Cerebellar nuclear complex (tissue), 1 donor: ENCODE data around the gene CYP2A7.
"Not testable (repeated sequence)": the region's sequence is repeated elsewhere in the genome, so short reads cannot be mapped to it uniquely, and the experiment has no call there.

Experiments used
- DNase-seq, 2 experiments: peaks; one replicate each; lab custom pipeline; 2025; lab: John Stamatoyannopoulos, UW

Gene CYP2A7

GRCh38 chr19:40899964-40900363 is 17.9 kb upstream of the CYP2A7 start:
- not testable (repeated sequence) for DNase-seq

DNA sequence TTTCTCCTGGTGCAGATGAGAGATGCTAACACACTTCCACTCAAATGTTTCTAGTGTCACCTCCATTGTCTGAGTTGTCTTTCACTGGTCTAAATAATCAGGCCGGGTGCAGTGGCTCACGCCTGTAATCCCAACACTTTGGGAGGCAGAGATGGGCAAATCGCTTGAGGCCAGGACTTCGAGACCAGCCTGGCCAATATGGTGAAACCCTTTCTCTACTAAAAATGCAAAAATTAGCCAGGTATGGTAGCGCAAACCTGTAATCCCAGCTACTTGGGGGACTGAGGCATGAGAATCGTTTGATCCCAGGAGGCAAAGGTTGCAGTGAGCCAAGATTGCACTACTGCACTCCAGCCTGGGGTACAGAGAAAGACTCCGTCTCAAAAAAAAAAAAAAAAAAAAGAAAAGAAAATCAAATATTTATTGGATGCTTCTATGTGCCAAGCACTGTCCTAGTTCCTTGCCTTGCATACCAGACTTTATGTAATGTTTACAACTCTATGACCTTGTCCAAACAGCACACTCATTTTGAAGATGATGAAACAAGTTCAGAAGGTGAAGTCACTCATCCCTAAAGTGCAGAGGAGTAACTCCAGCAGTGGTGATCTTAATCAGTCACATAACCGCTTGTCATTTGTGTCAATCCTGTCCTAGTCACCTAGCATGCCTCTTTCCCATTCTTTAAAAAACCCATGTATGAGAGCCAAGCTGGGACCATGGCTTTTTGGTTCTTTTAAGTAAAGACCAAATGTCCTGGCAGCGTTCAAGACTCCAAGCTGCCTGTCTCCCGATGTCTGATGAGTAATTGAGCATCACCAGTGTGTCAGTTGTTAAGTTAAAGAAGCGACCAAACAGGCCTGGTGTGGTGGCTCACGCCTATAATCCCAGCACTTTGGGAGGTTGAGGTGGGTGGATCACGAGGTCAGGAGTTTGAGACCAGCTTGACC is 15.1 kb upstream of the CYP2A7 start:
- DNase-seq: not testable (repeated sequence)

DNA sequence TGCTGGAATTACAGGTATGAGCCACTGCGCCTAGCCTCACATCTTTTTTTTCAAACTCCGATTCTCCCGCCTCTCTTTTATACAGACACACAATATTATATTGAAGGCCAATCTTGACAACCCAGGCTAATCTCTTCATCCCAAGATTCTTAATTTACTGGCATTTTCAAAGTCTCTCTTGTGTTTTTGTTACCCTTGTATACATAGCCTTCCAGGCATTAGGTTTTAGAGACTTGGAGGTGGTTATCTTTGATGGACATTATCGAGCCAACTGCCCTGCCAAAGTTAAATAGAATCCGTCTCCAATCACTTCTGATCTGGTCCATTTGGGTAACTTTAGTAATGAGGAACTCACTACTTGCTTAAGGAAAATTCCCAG is 14.4 kb upstream of the CYP2A7 start:
- no peak for DNase-seq

DNA sequence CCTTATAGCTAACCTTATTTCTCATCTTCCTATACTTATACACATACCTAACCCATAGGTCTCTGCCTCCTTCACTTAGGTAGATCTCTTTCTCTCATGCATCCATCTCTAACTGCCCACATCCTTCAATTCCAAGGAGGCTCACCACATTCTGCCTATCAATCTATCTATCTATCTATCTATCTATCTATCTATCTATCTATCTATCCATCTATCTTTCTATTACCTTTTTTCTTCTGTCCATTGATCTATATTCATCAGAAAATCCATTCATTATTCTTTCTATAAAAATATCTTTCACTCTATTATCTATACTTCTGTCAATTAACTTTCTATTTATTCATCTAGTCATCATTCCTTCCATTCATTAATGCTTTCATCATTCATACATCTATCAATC is 11.1 kb upstream of the CYP2A7 start:
- no peak for DNase-seq

- no peak for DNase-seq
Measured at GRCh38 chr19:40889366-40889765, 7.3 kb upstream of the CYP2A7 start.

GRCh38 chr19:40888191-40888590 is 6.2 kb upstream of the CYP2A7 start:
- DNase-seq: no peak

GRCh38 chr19:40884187-40884931 is 2.3 kb upstream of the CYP2A7 start:
- not testable (repeated sequence) for DNase-seq

- not testable (repeated sequence) for DNase-seq
Measured at GRCh38 chr19:40879349-40879748, 2.7 kb downstream of the CYP2A7 start.

- not testable (repeated sequence) for DNase-seq
Measured at GRCh38 chr19:40875526-40875951, 6.5 kb downstream of the CYP2A7 start.

- not testable (repeated sequence) for DNase-seq
Measured at GRCh38 chr19:40874874-40875273, 7.2 kb downstream of the CYP2A7 start.

GRCh38 chr19:40873873-40874272 is 8.2 kb downstream of the CYP2A7 start:
- DNase-seq: not testable (repeated sequence)

GRCh38 chr19:40872209-40872608 is 9.8 kb downstream of the CYP2A7 start:
- no peak for DNase-seq

DNA sequence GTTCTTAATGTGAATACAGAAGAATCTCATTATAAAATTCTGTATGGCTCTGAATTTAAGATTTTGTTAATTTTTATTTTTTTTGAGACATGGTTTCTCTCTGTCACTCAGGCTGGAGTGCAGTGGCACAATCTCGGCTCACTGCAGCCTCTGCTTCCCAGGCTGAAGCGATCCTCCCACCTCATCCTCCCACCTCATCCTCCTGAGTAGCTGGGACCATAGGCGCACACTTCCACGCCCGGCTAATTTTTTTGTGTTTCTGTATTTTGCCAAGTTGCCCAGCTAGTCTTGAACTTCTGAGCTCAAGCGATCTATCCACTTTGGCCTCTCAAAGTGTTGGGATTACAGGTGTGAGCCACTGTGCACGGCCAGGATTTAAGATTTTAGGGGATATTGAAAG is 14.3 kb downstream of the CYP2A7 start:
- DNase-seq: no peak

DNA sequence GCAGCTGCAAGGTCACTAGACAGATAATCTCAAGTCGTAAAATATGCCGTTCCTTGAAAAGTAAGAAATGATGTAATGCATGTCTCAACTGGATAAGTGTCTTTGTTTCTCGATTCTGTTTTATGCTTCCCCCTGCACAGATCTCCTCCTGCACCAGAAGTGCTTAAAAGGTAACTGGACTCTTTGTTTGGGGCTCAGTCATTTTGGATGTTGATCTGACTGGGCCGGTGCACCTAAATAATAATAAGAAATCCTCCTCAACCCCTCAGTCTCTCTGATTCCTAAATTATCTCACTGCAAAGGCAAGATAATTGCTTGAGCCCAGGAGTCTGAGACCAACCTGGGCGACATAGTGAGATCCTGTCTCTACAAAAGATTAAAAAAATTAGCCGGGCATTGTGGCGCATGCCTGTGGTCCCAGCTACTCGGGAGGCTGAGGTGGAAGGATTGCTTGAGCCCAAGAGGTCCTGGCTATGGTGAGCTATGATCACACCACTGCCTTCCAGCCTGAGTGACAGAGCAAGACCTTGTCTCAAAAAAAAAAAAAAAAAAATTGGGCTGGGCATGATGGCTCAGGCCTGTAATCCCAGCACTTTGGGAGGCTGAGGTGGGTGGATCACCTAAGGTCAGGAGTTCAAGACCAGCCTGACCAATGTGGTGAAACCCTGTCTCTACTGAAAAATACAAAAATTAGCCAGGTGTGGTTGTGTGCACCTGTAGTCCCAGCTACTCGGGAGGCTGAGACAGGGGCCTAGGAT is 17.1 kb downstream of the CYP2A7 start:
- DNase-seq: not testable (repeated sequence)

GRCh38 chr19:40862785-40863184 is 19.2 kb downstream of the CYP2A7 start:
- no peak for DNase-seq

DNA sequence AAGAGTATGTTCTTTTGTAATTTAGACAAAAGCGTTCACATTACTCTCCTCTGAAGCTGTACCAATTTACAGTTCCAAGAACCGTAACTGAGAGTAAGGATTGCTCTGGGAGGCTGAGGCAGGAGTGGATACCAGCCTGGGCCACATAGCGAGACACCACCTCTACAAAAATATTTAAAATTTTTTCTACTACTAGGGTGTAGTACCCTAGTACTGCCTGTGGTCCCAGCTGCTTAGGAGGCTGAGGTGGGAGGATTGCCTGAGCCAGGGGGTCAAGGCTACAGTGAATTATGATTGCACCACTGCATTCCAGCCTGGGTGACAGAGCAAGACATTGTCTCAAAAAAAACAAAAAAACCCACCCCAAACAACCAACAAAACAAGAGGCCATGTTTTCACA is 19.7 kb downstream of the CYP2A7 start:
- DNase-seq: no peak

GRCh38 chr19:40858109-40858508 is 23.9 kb downstream of the CYP2A7 start:
- no peak for DNase-seq

DNA sequence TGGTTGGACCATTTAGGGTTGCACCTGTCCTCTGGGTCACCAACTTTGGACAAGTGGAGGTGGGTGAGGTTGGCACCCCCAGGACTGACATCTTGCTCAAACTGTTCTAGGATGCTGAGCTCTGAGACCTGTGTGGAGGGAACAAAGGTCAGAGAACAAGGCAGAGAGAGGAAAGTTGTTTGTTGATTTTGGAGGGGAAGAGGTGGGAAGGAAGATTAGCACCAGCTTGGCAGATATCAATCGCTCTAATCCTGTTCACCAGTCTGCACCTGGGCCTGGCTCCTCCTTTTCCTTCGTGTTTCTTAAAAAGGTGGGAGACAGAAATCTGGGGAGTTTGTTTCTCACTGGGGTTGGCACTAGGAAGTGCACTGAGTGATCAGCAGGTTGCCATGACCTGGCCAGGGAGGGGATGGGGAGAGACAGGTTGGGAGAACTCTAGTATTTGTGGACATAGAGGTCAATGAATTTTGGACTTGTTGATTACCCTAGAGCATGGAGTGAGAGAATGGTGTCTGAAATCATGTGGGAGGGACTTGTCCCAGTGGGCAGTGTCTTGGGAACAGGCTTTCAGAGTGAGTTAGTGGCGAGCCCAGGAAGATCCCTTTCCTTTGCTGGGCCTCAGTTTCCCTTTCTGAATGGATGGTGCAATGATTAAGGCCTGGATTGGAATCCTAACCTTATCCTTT is 29.4 kb downstream of the CYP2A7 start:
- DNase-seq: not testable (repeated sequence)

DNA sequence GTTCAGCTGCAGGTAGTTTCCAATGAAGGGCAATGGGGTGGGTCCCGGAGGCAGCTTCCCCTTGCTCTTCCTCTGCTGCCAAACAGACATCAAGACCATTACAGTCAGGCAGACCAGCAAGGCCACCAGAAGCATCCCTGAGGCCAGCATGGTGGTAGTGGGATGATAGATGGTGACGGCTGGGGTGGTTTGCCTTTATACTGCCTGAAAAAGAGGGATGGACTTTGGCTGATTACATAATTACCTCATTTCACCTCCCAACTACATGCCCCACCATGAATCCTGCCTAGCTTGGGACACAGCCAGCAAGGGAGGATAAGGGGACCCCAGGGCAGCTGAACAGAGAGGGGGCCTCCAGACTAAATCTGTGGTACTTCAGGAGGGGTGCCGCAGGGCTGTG is 31.8 kb downstream of the CYP2A7 start, which contains the start of gene CYP2A6:
TSS of gene CYP2A6 (minus strand) at position 171 of the 400 bp plus-strand sequence. CDS start at position 150, 21 bp downstream.
- DNase-seq: not testable (repeated sequence)

DNA sequence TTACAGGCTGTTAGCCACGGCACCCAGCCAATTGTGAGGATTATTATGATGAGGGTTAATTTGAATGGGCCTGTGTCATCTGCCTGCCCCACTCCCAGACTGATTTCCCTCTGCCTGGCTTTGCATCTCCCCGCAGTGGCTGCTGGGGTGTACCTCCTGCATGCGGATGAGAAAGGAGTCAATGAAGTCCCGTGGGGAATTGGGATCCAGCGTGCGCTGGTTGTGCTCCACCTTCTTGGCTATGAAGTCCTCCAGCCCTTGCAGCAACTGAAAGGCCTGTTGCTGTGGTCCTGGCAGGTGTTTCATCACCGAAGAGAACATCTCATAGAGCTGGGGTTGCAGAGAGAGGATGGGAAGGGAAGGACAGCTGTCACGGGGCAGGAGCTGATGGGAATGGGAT is 35.3 kb downstream of the CYP2A7 start:
- not testable (repeated sequence) for DNase-seq

- not testable (repeated sequence) for DNase-seq
Measured at GRCh38 chr19:40843653-40844052, 38.4 kb downstream of the CYP2A7 start.
